H1 (cell line): ENCODE measurements around the gene EIF4E3. TPM values are rescaled to one million over a fixed set of nuclear protein-coding genes. Genes with fewer than 3 reads are reported as not detected.

ENCODE experiments used
- CTCF ChIA-PET: fragments of 300-600 bp; sonication (Branson Sonifier 250); formaldehyde crosslinking; loops from one replicate; lab custom pipeline; 2021; ENCODE audit not compliant: partially characterized antibody; lab: Charles Lee
- POLR2A ChIA-PET: fragments of 300-600 bp; sonication (Branson Sonifier 250); formaldehyde crosslinking; loops from one replicate; lab custom pipeline; 2021; ENCODE audit warnings: inconsistent platforms; ENCODE audit not compliant: partially characterized antibody; lab: Charles Lee
- DNase-seq, 2 experiments: peaks; one replicate each; pipeline versions ENCODE4 v3.0.0 to v3.0.0-alpha.2; 2010 to 2022; ENCODE audit warnings: low spot score in 2 of 2, low read depth in 1 of 2, mixed read lengths in 1 of 2
- FAIRE-seq: peaks from 2 replicates; lab custom pipeline; 2011; peaks lifted over from hg19 to GRCh38; lab: Jason Lieb, UNC
- H2AFZ ChIP-seq: 2 replicates; pipeline ENCODE4 v1.8.1; 2012; ENCODE audit warnings: low read length, inconsistent platforms
- H2AK5ac ChIP-seq: 2 replicates; pipeline ENCODE4 v1.6.1; 2013; ENCODE audit warnings: low read depth, low read length
- H2BK120ac ChIP-seq: replicated peaks from 2 replicates; pipeline ENCODE3; 2013; ENCODE audit warnings: low read depth, low read length, inconsistent platforms
- H2BK12ac ChIP-seq: 2 replicates; pipeline ENCODE4 v1.6.1; 2013; ENCODE audit warnings: low read depth, low read length
- H2BK15ac ChIP-seq: 2 replicates; pipeline ENCODE4 v1.6.1; 2013; ENCODE audit warnings: low read length
- H2BK20ac ChIP-seq: 2 replicates; pipeline ENCODE4 v1.6.1; 2013; ENCODE audit warnings: low read length
- H2BK5ac ChIP-seq: 2 replicates; pipeline ENCODE4 v1.6.1; 2013; ENCODE audit warnings: low read depth, low read length
- H3K14ac ChIP-seq: 2 replicates; pipeline ENCODE4 v1.6.1; 2013; ENCODE audit warnings: inconsistent platforms; ENCODE audit not compliant: insufficient read length
- H3K18ac ChIP-seq: 2 replicates; pipeline ENCODE4 v1.6.1; 2013; ENCODE audit warnings: low read length; ENCODE audit errors: extremely low read depth
- H3K23ac ChIP-seq: 2 replicates; pipeline ENCODE4 v1.6.1; 2013; ENCODE audit warnings: inconsistent platforms; ENCODE audit not compliant: insufficient read length
- H3K23me2 ChIP-seq: 2 replicates; pipeline ENCODE4 v1.6.1; 2013; ENCODE audit warnings: low read depth, low read length
- H3K27ac ChIP-seq: 2 replicates; pipeline ENCODE4 v1.6.1; 2011; ENCODE audit warnings: low read depth, low read length, inconsistent platforms
- H3K27me3 ChIP-seq, 4 experiments: replicated peaks in 1 of 4; 1 replicate in 1 of 4; 2 replicates in 3 of 4; pipeline versions ENCODE4 v1.6.1 to v1.8.1; 2011 to 2013; ENCODE audit warnings: low read length in 3 of 4, mild to moderate bottlenecking in 3 of 4, inconsistent platforms in 2 of 4, mixed read lengths in 2 of 4, moderate library complexity in 1 of 4; ENCODE audit not compliant: control insufficient read depth in 3 of 4, insufficient read depth in 3 of 4; ENCODE audit errors: extremely low read depth in 1 of 4
- H3K36me3 ChIP-seq, 4 experiments: 2 replicates each; pipeline versions ENCODE4 v1.6.1 to v1.8.1; 2011 to 2013; ENCODE audit warnings: mild to moderate bottlenecking in 4 of 4, low read length in 3 of 4, moderate library complexity in 2 of 4, control low read depth in 1 of 4, inconsistent platforms in 1 of 4; ENCODE audit not compliant: insufficient read depth in 4 of 4, control insufficient read depth in 2 of 4
- H3K4ac ChIP-seq: replicated peaks from 2 replicates; pipeline ENCODE3; 2013; ENCODE audit warnings: low read length, low read depth, mixed read lengths, inconsistent platforms; ENCODE audit not compliant: insufficient read length
- H3K4me1 ChIP-seq, 4 experiments: replicated peaks in 1 of 4; 1 replicate in 1 of 4; 2 replicates in 3 of 4; pipeline versions ENCODE4 v1.6.1 to v1.8.1; 2011 to 2013; ENCODE audit warnings: low read length in 3 of 4, inconsistent platforms in 2 of 4, mixed read lengths in 1 of 4; ENCODE audit not compliant: insufficient read depth in 4 of 4, control insufficient read depth in 3 of 4
- H3K4me2 ChIP-seq, 2 experiments: 2 replicates each; pipeline versions ENCODE4 v1.6.1 to v1.8.1; 2011 to 2013; ENCODE audit warnings: low read depth in 2 of 2, low read length in 2 of 2, control low read depth in 1 of 2, inconsistent platforms in 1 of 2, mild to moderate bottlenecking in 1 of 2; ENCODE audit not compliant: insufficient read depth in 1 of 2
- H3K4me3 ChIP-seq, 4 experiments: fragments of 200-600, 300-600 bp in 1 of 4; sonication (generic), shearing (Covaris generic), sonication (Bioruptor Twin) in 1 of 4; 2 replicates each; pipeline versions ENCODE4 v1.5.1 to v1.8.1; 2011 to 2016; ENCODE audit warnings: low read length in 4 of 4, low read depth in 3 of 4, control low read depth in 2 of 4, inconsistent platforms in 2 of 4, mild to moderate bottlenecking in 2 of 4, mixed read lengths in 1 of 4, moderate library complexity in 1 of 4; ENCODE audit not compliant: insufficient read depth in 2 of 4; ENCODE audit errors: extremely low read depth in 1 of 4
- H3K56ac ChIP-seq: replicated peaks from 2 replicates; pipeline ENCODE3; 2013; ENCODE audit warnings: low read depth, mild to moderate bottlenecking, mixed read lengths, low read length, inconsistent platforms; ENCODE audit not compliant: insufficient read length
- H3K79me1 ChIP-seq: 2 replicates; pipeline ENCODE4 v1.6.1; 2013; ENCODE audit warnings: low read depth, low read length, control low read depth
- H3K79me2 ChIP-seq, 2 experiments: 2 replicates each; pipeline versions ENCODE4 v1.6.1 to v1.8.1; 2012 to 2013; ENCODE audit warnings: low read length in 2 of 2, mild to moderate bottlenecking in 2 of 2, inconsistent platforms in 1 of 2; ENCODE audit not compliant: insufficient read depth in 2 of 2, control insufficient read depth in 1 of 2
- H3K9ac ChIP-seq, 4 experiments: replicated peaks in 1 of 4; 1 replicate in 1 of 4; 2 replicates in 3 of 4; pipeline versions ENCODE4 v1.6.1 to v1.8.1; 2011 to 2013; ENCODE audit warnings: low read depth in 3 of 4, low read length in 3 of 4, control low read depth in 2 of 4, mild to moderate bottlenecking in 2 of 4, moderate library complexity in 2 of 4, inconsistent platforms in 1 of 4; ENCODE audit errors: extremely low read depth in 1 of 4
- H3K9me3 ChIP-seq, 2 experiments: 2 replicates each; pipeline versions ENCODE4 v1.6.1 to v1.8.1; 2012 to 2013; ENCODE audit warnings: mild to moderate bottlenecking in 2 of 2, moderate library complexity in 2 of 2, control low read depth in 1 of 2, inconsistent platforms in 1 of 2, low read depth in 1 of 2, low read length in 1 of 2, mixed read lengths in 1 of 2; ENCODE audit not compliant: insufficient read depth in 2 of 2
- H4K20me1 ChIP-seq, 2 experiments: replicated peaks in 1 of 2; 2 replicates each; pipeline versions ENCODE3 to v1.8.1; 2011 to 2013; ENCODE audit warnings: inconsistent platforms in 2 of 2, low read length in 2 of 2, mild to moderate bottlenecking in 1 of 2; ENCODE audit not compliant: insufficient read depth in 2 of 2, control insufficient read depth in 1 of 2
- H4K5ac ChIP-seq: 2 replicates; pipeline ENCODE4 v1.6.1; 2013; ENCODE audit warnings: low read length, low read depth, mixed read lengths, inconsistent platforms; ENCODE audit not compliant: insufficient read length
- H4K8ac ChIP-seq: 2 replicates; pipeline ENCODE4 v1.8.0; 2013; ENCODE audit warnings: mild to moderate bottlenecking, moderate library complexity, low read length, inconsistent platforms; ENCODE audit not compliant: insufficient read depth; ENCODE audit errors: extremely low read depth
- H4K91ac ChIP-seq: replicated peaks from 2 replicates; pipeline ENCODE3; 2013; ENCODE audit warnings: low read length, mixed read lengths, inconsistent platforms; ENCODE audit not compliant: insufficient read length
- ATF3 ChIP-seq: IDR thresholded peaks from 2 replicates; pipeline ENCODE4 v1.6.1; 2011; ENCODE audit warnings: low read depth, mild to moderate bottlenecking, low read length; ENCODE audit not compliant: insufficient read depth
- KDM4A ChIP-seq: IDR thresholded peaks from one replicate; pipeline ENCODE4 v1.7.1; 2012; ENCODE audit warnings: low read depth, mild to moderate bottlenecking, moderate library complexity, low read length, inconsistent platforms; ENCODE audit not compliant: severe bottlenecking
- KDM5A ChIP-seq: fragments of 200-600 bp; IDR thresholded peaks from 2 replicates; pipeline ENCODE4 v1.7.1; 2012; ENCODE audit warnings: mild to moderate bottlenecking, low read length, inconsistent platforms, mixed read lengths
- MAX ChIP-seq: IDR thresholded peaks from 2 replicates; pipeline ENCODE4 v1.6.1; 2012; ENCODE audit warnings: inconsistent platforms
- TAF7 ChIP-seq: optimal IDR thresholded peaks from 2 replicates; pipeline ENCODE3; 2011; ENCODE audit warnings: low read depth, mild to moderate bottlenecking, inconsistent platforms, low read length, moderate library complexity, borderline replicate concordance
- WGBS, 2 experiments: shearing (Covaris generic) in 1 of 2; methylation state at CpG; one replicate each; pipeline versions ENCODE4 v1.1.6 to v1.1.7; 2013 to 2015; ENCODE audit warnings: low lambda C conversion rate in 2 of 2, mixed read lengths in 2 of 2, inconsistent platforms in 1 of 2, low coverage in 1 of 2, missing lambda C conversion rate in 1 of 2; ENCODE audit not compliant: insufficient replicate concordance in 2 of 2, insufficient coverage in 1 of 2, insufficient read length in 1 of 2; ENCODE audit errors: extremely low coverage in 1 of 2, missing lambda C conversion rate in 1 of 2; 5-methylcytosine and 5-hydroxymethylcytosine counted together
- polyA plus RNA-seq, 7 experiments: library from polyadenylated mRNA; depleted of rRNA in 3 of 7; stranded (reverse) in 5 of 7; unstranded in 2 of 7; fragments of >200 nt in 5 of 7; fragments of 200-250 nt in 2 of 7; gene quantifications; 1 replicate in 5 of 7; 2 replicates in 1 of 7; 4 replicates in 1 of 7; pipeline versions ENCODE4 v1.2.1 to v1.2.3, GENCODE V29; 2011 to 2013; ENCODE audit warnings: missing spikeins in 2 of 7, mixed read lengths in 2 of 7
- total RNA-seq: library from RNA; stranded (reverse); fragmentation: NEBNext Ultra II Directional; extraction: Animal tissue kit (Norgen Biotek cat#: 25700); gene quantifications from 2 replicates; pipeline ENCODE4 v1.2.1, GENCODE V29; 2021

The EIF4E3 gene
- total and polyA plus RNA-seq, 2 of the 8 experiments (the other 6 are each of a cell fraction or from before 2014, with no cell fraction given), result 5.2 to 17.0 TPM

GRCh38 chr3:71694358-71694999 lies 30.7 kb downstream of the EIF4E3 start:
- no peak overlapping the region for H3K23ac ChIP-seq
- no peak overlapping the region for H3K9ac ChIP-seq
- H3K27me3 ChIP-seq, result no peaks in the 10 kb centered on the region
- H2AK5ac ChIP-seq, result no peak overlapping the region
- H4K91ac ChIP-seq, result no peak overlapping the region
- no peak overlapping the region for H3K14ac ChIP-seq
- ChIA-PET CTCF (interaction anchor here (1.5 to 2.7 kb wide), 2 partner anchors 17 to 19 kb away, joined by 4 to 9 read pairs; no protein-coding TSS in a partner anchor), POLR2A (no interaction called here)
- H3K4ac ChIP-seq, result no peak overlapping the region
- H4K20me1 ChIP-seq, result no peaks in the 10 kb centered on the region
- H2BK20ac ChIP-seq, result no peak overlapping the region
- no peak overlapping the region for H3K27ac ChIP-seq
- H2BK120ac ChIP-seq, result no peak overlapping the region
- H3K23me2 ChIP-seq, result no peaks in the 10 kb centered on the region
- no peak overlapping the region for H3K56ac ChIP-seq
- H2BK5ac ChIP-seq, result no peak overlapping the region
- H4K8ac ChIP-seq, result no peak overlapping the region
- H3K79me2 ChIP-seq, result no peaks in the 10 kb centered on the region
- no peaks in the 10 kb centered on the region for H3K9me3 ChIP-seq
- H3K4me3 ChIP-seq, result no peak overlapping the region
- no peak overlapping the region for H3K18ac ChIP-seq
- no peak overlapping the region for H2BK12ac ChIP-seq
- no peaks in the 10 kb centered on the region; the same call in 1 of the 2 replicates for H3K79me1 ChIP-seq
- 83% methylated on average over 4 of the region's 4 CpGs; no CpG with 5 or more reads in 1 of the 2 experiments for WGBS, 2 experiments
- no peak overlapping the region for H2AFZ ChIP-seq
- FAIRE-seq (no peak), DNase-seq (no peak)
- H2BK15ac ChIP-seq, result no peak overlapping the region
- H3K4me2 ChIP-seq, result no peak overlapping the region
- peaks cover 4 to 8% (median 6%) of the 10 kb centered on the region in 4 experiments; a peak in 4 of 7 replicates for H3K4me1 ChIP-seq
- H4K5ac ChIP-seq, result no peak overlapping the region
- TF ChIP-seq KDM4A (no peak), KDM5A (no peak), TAF7 (no peak), MAX (no peak), ATF3 (no peak)
- no peaks in the 10 kb centered on the region; a peak in 1 of 8 replicates for H3K36me3 ChIP-seq
